NCI-H1092 treated with DMSO at 0.1 percent for 48 hours (cell line): ENCODE data around the gene CCDC61.

Experiments used
- DNase-seq: peaks from one replicate; lab custom pipeline; 2025; lab: John Stamatoyannopoulos, UW

The CCDC61 gene

DNA sequence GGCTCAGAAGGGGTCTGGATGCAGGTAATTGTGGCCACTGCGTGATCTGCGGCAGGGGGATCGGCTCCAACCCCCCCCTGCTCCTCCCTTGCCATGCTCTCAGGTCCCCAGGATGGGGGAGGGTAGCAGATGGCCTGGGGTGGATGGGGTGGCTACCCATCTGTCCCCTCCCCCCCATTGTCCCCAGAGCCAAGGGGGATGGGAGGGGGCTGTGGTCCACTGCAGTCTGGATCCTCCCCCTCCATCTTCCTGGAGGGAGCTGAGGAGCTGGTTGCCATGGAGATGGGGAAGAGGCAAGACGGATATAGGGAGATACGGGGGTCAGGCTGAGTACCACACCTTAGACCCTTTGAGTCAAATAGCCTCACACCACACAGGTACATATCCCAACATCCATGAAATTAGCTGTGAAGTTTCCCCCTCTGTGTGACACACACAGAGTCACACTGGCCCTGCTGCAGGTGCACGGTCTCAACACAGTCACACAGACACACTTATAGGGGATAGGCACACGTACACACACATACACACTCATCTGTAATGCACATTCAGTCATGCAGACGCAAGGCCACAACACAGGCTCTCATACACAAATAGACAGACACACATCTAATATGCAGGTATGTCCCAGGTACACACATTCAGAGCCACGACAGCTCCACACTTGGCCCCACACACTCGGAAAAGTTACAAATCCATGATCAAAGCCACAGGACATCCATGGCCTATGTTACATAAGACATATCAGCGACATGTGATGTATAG is 19.8 kb upstream of the CCDC61 start:
- no peak for DNase-seq

- no peak for DNase-seq
Observed at GRCh38 chr19:45976178-45976577, 19.1 kb upstream of the CCDC61 start.

- no peak for DNase-seq
Observed at GRCh38 chr19:45978156-45978555, 17.1 kb upstream of the CCDC61 start.

DNA sequence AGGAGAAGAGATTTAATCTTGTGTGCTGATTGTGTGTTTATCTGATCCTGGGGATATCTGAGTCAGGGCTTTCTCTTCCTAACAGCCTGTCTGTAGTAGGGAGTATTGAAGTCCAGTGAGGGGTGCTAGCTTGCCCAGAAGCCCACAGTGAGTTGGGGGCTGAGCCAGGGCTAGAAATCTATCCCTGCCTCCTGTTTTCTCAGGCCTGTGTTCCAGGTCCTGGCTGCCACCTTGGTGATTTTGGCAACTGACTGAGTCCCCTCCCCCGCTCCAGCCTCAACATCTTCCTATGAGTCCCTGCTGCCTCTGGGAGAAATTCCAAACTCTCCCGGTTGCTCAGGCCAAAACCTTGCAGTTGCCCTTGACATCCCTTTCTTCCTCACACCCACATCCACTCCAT is 13.9 kb upstream of the CCDC61 start:
- DNase-seq, result no peak

GRCh38 chr19:45985321-45985720 is 9.9 kb upstream of the CCDC61 start:
- no peak for DNase-seq

- DNase-seq, result no peak
Observed at GRCh38 chr19:45990113-45990728, 5.0 kb upstream of the CCDC61 start.

GRCh38 chr19:45994456-45994997 is 740 bp upstream of the CCDC61 start:
- no peak for DNase-seq

- no peak for DNase-seq
Observed at GRCh38 chr19:45995715-45996385, 583 bp downstream of the CCDC61 start.

DNA sequence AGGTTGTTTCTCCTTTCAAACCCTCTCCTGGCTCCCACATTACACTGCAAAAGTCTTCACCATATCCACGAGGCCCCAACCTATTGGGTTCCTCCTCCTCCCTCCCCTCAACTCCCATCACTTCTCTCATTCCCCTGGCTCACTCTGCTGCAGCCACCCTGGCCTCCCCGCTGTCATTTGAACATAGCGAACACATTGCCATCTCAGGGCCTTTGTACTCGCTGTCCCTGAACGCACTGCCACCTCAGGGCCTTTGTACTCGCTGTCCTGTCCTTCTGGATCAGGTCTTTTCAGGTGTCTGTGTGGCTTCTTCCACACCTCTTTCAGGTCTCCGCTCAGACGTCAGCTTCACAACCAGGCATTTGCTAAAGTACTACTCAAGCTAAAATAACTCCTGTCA is 1.7 kb downstream of the CCDC61 start:
- no peak for DNase-seq

GRCh38 chr19:45998834-45999233 is 3.6 kb downstream of the CCDC61 start:
- DNase-seq, result no peak

GRCh38 chr19:45999653-46000121 is 4.4 kb downstream of the CCDC61 start:
- peak; percentile 5 for DNase-seq

DNA sequence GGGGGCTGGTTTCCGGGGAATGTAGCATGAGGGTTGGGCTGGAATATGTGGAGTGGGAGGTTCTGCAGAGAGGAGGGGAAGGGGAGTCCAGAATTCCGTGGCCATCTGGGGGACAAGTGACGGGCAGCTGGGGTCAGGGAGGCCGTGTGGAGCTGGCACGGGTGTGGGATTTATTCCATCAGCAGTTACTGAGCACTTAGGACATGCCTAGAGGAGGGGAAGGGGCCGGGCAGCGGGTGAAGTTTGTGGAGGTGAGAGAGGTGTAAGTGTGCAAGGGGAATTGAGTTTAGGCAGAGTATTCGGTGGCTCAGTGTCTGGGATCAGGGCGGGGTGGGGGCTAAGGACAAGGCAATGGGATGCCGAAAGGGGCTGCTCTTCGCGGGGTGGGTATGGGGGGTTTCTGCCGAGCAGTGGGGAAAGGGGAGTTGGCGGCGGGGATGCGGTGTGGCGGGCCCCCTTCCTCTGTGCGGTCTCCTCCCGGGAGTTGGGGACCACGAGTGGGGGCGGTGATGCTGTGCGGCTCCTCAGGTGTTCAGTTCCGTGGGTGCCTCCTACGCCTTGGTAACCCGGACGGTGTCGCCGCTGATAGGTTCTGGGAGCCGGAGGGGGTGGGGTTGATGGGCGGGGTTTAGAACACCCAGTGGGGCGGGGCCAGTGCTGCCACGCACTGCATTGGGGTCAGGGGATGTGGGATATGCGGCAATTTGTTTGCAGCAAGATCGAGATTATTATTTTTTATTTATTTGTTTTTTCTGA is 5.4 kb downstream of the CCDC61 start:
- no peak for DNase-seq

- DNase-seq, result no peak
Observed at GRCh38 chr19:46002678-46003275, 7.5 kb downstream of the CCDC61 start.

DNA sequence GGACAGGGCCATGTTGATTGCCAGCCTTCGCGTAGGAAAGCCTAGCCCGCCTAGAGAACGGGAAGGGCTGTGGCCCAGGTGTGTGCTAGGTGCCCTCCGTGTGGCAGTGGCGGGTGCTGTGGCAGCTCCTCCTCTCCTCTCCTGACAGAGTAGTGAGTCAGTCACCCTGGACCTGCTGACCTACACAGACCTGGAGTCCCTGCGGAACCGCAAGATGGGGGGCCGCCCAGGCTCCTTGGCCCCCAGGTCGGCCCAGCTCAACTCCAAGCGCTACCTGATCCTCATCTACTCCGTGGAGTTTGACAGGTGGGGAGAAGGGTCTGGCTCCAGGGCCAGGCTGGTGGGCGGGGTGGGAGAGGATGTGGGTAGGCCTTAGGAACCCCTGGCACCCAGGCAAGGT is 11.1 kb downstream of the CCDC61 start:
- no peak for DNase-seq

DNA sequence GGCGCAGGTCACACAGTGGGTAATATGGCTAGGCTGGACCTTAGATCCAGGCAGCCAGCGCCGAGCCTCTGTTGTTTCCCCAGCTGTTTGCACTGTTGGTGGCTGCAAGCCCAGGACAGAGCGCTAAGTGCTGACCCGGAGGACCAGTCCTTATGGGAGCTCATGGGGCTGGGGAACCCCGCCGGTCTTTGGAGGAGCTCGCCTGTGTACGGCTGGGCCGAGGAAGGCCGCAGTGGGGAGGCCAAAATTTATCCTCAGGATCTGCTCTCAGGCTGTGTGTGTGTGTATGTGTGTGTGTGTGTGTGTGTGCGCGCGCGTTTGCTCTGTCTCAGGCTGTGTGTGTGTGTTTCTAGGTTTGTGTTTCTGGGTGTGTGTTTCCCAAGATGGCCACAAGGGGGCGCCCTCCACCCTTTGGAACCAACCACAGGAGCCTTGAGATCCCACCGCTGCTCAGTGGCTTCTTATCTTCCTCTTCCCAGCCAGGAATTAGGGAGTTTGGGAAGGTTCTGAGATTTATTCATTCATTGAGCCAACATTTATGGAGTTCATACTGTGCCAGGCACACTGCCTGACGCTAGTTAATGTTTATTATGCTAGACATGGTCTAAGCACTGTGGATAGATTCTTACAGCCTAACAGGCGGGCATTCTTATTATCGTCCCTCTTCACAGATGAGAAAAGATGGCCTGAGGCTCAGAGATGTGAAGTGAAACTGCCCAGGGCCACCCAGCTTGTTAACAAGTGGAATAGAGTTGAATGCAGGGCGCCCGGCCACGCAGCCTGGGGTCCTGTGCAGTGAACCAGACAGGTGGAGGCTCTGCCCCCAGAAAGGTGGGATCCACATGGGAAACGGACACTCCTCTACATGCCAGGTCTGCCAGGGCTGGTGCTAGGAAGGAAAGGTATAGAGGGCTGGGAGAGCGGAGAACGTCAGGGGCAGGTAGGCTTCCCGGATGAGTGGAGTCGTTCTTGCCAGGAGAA is 14.6 kb downstream of the CCDC61 start:
- DNase-seq, result peak; percentile 28

DNA sequence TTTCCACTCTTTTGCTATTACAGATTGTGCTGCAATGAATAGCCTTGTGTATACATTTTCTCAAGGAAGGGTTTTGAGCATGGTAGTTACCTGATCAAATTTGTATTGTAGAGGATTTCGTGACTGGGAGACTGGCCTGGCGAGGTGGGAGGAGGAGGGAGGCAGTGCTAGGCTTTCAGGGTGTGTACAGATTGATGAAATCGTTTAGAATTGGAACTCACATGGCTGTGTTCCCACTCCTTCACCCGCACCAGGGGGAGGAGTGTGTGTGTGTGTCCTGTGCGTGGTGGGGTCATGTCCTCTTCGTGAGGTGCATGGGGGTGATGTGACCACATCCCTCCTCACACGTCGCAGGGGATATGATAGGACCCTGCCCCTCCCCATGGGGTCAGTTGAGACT is 19.3 kb downstream of the CCDC61 start:
- no peak for DNase-seq

DNA sequence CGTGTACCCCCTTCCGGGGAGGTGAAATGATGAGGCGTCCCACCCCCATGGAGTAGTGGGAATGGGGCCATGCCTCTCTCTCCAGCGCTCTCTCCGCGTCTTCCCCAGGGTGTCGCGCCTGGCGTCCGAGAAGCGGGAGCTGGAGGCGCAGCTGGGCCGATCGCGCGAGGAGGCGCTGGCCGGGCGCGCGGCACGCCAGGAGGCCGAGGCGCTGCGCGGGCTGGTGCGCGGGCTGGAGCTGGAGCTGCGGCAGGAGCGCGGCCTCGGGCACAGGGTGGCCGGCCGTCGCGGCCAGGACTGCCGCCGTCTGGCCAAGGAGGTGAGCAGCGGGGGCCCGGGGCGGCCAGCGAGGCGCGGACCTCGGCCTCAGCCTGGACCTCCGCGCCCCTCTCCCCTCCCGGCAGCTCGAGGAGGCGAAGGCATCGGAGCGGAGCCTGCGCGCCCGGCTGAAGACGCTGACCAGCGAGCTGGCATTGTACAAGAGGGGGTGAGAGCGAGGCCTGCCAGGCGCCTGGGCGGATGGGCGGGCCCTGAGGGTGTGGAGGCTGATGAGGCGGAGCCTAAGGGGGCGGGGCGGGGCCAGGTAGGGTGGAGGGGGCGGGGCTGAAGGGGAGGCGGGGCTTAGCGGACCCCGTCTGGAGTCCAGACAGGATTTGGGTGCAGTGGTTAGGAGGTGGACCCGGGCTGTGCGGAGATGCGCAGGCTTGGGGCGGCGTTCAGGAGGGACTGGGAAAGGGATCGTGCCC is 19.8 kb downstream of the CCDC61 start:
- DNase-seq, result peak; percentile 61

DNA sequence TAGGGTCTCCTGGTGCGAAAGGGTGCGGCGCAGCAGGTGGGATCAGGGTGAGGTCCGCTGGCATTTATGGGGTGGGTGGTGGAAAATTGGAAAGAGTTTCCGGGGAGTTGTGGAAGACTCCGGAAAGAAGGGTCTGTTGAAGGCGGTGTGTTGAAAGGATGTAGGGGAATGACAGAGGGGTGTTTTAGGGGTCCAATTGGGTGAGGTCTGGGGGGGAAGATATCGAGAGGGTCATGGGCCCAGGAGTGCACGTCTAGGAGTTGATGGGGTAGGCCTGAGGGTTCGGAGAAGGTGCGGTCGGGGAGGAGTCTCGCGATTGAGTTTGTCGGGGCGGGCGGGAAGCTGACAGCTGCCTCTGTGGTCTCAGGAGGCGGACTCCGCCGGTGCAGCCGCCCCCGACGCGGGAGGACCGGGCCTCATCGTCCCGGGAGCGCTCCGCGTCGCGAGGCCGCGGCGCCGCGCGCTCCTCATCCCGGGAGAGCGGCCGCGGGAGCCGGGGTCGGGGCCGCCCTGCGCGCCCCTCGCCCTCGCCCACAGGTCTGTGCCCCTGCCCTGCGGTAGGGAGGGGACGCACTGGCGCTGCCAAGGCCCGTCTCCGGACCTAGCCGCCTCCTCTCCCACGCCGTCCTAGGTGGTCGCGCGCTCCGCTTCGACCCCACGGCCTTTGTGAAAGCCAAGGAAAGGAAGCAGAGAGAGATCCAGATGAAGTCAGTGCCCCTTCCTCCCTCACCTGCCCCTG is 20.6 kb downstream of the CCDC61 start:
- DNase-seq, result no peak
